NCI-H1105 treated with DMSO at 0.1 percent for 48 hours (cell line): ENCODE data around the gene SORCS2.
"Not testable (repeated sequence)": the region's sequence is repeated elsewhere in the genome, so short reads cannot be mapped to it uniquely, and the experiment has no call there.

Experiments
- DNase-seq: peaks from one replicate; lab custom pipeline; 2025; lab: John Stamatoyannopoulos, UW

Gene SORCS2

DNA sequence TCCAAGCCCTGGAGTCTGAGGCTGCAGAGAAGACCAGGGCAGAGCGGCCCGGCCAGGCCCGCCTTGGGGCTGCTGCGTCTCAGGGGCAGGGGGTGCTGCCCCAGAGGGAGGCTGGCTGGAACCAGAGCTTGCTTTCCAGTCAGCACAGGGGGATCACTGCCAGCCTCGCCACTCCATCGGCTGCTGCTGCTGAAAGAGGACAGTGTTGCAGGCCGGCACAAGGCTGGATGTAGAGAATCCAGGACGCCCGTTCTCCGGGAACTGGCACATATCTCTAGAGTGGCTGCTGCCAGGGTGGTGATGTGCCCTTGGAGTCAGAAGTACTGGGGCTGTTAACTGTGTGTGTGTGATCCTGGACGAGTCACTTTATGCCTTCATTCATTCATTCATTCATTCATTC, 31.9 kb upstream of the SORCS2 start:
- DNase-seq, result no peak

DNA sequence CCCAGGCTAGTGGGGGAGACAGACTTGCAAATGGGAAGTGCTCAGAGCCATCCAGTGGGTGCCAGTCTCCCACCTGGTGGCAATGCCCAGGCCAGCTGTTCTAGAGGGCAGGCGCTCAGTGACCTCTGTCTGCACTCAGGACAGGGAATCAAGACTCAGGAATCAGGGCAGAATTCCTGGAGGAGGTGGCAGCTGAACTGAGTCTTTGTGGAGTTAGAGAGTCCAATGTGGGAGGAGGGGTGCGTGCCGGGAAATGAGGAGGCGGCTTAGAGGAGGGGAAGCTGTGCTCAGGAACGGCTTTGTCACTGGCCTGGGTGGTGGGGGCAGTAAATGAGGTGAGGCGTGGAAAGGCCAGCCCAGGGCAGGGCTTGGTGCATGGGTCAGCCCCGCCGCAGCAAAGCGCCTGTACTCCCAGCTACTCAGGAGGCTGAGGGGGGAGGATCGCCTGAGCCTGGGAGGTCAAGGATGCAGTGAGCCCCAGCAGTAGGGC, 31.3 kb upstream of the SORCS2 start:
- no peak for DNase-seq

DNA sequence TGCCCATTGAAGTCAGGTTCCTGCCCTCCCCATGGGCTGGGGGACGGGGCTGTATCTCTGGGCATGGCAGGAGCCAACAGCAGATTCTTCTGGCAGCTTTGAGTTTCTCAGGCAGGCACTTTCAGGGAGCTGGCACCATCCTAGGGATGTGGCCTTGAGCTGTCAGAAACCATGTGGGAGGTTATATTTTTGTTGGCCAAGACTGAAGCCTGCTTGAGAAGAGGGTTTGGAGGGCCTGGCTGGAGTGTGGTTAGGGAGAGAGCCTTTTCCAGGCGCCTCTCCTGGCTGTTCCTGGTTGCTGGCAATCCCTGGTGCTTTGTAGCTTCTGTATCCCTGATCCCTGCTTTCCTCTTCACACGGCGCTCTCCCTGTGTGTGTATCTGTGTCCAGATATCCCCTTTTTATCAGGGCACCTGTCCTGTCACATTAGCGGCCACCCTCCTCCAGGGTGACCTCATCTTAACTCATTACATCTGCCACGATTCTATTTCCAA, 30.6 kb upstream of the SORCS2 start:
- DNase-seq, result no peak

DNA sequence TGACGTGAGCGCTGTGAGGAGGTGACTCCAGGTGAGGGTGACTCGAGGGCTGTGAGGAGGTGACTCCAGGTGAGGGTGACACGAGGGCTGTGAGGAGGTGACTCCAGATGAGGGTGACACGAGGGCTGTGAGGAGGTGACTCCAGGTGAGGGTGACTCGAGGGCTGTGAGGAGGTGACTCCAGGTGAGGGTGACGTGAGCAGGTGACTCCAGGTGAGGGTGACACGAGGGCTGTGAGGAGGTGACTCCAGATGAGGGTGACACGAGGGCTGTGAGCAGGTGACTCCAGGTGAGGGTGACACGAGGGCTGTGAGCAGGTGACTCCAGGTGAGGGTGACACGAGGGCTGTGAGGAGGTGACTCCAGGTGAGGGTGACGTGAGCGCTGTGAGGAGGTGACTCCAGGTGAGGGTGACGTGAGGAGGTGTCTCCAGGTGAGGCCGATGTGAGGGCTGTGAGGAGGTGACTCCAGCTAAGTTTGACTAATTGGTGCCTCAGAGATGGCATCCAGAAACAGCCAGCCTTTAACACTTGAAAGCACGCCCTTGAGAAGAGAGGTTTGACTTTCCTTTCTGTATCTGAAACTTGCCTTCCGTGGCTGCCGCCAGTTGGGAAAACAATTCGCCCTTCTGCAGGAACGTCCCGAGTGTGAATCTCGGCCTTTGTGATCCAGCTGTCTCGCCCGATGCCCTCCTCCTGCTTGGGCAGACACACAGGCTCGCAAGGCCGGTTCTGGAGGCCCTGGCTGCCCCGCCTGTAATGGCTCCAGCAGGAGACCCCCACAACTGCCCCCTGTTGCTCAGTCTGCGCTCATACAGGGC, 27.1 kb upstream of the SORCS2 start:
- DNase-seq, result not testable (repeated sequence)

DNA sequence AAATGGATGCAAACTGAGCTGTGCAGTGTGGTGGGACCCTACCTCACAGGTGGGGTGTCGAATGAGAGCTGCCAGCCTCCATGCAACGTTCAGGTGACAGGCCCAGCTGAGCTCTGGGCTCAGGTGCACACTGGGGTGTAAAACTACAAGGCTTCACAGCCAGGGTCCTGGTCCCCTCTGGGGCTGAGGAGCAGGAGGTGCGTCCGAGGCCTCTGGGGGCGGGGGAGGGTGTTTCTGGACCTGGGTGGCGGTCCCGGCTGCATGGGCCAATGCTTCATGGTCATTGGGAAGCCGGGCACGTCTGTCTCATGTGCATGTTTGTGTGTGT, 26.5 kb upstream of the SORCS2 start:
- no peak for DNase-seq

DNA sequence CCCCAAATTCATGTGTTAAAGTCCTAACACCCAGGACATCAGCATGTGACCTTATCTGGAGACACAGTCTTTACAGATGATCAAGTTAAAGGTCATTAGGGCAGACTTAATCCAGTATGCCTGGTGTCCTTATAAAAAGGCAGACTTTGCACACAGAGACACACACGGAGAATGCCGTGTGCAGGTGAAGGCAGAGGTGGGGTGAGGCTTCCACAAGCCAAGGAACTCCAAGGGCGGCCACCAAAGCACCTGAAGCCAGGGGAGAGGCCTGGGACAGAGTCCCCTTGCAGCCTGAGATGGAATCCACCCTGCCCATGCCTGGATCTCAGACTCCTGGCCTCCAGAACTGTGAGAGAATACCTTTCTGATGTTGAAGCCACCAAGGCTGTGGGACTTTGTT, 26.1 kb upstream of the SORCS2 start:
- no peak for DNase-seq

DNA sequence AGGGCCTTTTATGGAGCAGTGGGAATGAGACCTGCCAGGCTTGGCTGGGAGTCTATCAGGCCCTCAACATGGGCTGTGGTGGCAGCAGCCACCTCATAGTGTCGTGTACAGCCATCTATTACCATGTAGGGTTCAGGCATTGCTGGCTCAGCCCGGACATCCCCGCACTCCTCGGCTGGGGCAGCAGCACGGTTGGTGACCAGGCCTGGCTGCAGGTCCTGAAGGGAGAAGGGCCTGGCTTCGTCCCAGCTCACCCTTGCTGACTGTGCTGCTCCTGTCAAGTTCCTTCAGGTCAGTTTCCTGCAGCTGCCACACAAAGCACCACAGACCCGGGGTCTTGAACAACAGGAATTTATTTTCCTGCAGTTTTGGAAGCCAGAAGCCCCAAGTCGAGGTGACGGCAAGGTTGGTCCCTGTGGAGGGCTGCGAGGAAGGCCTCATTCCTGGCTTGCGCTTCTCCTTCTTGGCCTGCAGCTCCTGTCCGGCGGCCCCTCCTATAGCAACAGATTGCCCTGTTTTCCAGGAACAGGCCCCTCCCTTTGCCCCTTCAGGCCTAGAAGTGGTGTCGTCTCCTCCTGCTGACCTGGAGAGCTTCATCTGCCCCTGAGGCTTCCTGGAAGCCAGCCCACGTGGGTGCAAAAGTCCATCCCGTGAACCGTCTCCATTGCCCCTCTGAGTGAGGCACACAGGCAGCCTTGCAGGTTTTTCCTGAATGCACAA, 25.2 kb upstream of the SORCS2 start:
- no peak for DNase-seq

DNA sequence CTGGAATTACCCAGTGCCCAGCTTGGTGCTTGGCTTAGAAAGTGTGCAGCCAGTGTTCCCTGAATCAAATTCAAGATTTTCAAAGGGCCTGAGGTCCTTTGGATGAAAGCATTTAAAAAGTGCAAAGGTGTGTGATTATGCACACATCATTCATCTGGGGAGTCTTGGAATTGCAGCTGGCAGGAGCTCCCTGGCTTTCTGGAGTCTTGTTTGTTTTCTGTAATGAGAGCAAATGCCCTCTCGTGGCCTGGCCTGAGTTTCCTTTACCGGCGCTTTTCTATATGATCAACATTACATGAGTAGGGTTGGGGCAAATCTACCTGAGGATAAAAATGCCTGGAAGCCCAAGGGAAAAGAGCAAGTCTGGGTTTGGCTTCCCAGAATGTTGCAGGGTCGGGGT, 24.6 kb upstream of the SORCS2 start:
- no peak for DNase-seq

DNA sequence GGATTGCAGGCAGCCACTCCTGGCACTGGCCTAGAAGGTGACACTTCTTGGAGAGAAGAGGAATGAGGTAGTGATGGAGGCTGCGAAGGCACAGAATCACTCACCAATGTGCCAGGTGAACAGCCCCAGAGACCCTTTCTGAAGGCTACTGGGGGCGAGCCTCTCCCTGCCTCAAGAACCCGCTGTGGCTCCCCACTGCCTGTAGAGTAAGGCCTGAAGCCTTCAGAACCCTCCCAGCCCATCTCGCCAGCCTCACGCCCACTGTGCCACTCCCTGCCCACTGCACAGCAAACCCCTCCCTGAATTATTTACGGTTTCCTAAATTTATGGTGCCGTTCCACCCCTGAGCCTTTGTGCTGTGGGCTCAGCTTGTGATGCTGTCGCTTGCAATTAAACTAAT, 24.2 kb upstream of the SORCS2 start:
- DNase-seq, result no peak

DNA sequence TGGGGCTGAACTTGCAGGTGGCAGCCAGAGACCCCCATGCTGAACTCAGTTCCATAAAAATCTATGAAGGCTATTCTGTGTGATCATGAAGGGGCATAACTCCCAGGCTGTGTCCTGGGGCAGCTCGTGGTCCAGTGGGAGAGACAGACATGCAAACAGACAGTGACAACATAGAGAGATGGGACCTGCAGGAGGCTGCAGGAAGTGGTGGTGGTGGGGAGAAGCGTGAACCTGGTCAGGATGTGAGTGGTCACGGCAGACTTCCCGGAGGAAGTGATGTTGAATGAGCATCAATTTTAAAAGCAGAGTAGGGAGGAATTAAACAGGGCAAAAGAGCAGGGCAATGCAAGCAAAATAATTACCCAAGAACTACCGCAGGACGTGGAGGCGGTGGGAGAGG, 23.2 kb upstream of the SORCS2 start:
- DNase-seq, result no peak

DNA sequence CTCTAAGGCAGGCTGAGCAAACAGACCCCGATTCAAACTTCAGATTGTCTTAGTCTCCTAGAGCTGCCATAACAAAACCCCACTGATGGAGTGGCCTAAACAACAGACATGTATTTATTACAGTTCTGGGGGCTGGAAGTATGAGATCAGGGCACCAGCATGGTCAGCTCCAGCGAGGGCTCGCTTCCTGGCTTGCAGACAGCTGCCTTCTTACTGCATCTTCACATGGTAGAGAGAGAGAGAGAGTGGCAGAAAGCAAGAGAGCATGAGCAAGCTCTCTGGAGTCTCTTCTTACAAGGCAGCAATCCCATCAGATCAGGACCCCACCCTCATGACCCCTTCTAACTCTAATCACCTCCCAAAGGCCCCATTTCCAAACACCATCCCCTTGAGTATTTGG, 22.3 kb upstream of the SORCS2 start:
- DNase-seq, result no peak

DNA sequence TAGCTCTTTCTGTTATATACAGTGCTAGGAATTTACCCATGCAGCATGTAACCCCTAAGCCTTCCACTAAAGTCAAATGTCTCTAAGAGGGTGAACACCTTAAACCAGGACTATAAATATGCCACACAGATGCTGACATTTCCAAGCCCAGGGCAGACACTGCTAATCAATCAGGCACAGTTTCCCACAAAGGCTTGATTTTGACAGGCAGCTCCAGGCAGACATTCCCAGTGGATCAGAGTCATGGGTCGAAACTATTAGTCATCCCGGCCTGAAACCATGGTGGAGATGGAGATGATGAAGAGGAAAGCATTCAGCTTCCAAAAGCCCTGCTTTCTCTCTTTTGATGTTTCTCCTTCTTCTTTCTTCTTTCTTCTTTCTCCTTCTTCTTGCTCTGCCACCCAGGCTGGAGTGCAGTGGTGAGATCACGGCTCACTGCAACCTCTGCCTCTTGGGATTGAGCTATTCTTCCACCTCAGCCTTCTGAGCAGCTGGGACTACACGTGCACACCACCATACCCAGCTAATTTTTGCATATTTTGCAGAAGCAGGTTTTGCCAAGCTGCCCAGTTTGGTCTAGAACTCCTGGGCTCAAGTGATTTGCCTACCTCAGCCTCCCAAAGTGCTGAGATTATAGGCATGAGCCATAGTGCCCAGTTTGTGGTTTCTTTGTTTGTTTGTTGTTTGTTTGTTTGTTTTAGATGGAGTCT, 21.0 kb upstream of the SORCS2 start:
- DNase-seq, result no peak

DNA sequence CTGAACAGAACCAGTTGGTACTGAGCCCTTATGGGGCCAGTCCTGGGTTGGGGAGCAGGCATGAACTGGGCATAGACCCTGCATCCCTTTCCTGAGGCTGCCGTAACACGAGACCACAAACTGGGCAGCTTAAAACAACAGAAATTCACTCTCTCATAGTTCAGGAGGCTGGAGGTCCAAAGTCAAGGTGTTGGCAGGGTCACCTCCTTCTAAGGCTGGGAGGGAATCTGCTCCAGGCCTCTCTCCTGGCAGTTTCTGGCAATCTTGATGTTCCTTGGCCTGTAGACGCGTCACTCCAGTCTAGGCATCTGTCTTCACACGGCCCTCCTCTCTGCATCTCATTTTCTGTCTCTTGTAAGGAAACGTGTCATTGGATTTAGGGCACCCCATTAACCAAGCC, 19.8 kb upstream of the SORCS2 start:
- no peak for DNase-seq

DNA sequence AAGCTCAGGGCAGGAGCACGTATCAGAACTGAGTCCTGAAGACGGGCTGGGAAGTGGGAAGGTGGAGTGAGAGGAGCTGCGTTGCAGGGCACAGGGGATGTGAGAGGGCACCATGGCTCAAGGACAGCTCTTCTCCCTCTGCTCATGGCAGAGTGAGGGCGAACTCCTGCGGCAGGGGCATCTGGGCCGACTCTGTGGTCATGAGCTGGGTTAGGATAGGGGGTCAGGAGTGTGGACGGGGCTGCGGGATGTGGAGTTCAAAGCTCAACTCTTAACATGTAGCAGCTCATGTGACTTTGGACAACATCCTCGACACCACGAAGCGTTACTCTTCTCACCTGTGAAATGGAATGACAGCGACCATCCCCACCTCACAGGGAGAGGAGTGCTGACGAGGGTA, 19.4 kb upstream of the SORCS2 start:
- DNase-seq, result no peak

DNA sequence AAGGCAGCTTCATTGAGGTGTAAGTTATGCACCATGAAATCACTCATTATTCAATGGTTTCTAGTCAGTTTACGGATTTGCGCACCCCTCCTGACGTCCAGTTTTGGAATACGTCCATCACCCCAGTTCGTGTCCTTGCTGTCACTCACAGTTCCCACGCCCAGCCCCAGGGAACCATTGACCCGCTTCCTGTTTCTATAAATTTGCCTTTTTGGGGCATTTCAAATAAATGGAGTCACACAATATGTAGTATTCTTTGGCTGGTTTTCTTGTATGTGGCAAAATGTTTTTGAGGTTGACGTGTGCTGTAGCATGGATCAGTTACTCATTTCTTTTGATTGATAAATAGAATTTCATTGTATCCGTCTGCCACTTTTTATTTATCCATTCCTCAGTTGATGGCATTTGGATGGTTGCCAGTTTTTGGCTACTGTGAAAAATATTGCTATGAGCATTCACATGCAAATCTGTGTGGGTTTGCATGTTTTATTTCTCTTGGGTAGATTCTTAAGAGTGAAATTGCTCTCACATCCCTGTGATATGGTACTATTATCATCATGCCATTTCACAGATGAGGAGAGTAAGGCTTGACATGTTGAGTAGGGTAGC, 18.4 kb upstream of the SORCS2 start:
- no peak for DNase-seq

DNA sequence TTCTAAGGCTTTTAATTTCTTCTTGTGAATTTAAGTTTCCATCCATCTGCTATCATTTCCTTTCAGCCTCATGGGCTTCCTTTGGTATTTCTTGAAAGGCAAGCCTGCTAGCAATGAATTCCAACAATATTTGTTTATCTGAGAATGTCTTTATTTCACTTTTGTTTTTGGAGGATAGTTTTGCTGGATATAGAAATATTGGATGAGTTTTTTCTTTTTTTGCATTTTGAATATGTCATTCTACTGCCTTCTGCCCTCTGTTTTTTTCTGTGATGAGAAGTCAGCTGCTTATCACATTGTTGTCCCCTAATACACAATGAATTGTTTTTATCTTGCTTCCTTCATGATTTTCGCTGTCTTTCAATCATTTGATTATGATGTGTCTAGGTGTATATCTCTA, 13.2 kb upstream of the SORCS2 start:
- DNase-seq, result no peak

DNA sequence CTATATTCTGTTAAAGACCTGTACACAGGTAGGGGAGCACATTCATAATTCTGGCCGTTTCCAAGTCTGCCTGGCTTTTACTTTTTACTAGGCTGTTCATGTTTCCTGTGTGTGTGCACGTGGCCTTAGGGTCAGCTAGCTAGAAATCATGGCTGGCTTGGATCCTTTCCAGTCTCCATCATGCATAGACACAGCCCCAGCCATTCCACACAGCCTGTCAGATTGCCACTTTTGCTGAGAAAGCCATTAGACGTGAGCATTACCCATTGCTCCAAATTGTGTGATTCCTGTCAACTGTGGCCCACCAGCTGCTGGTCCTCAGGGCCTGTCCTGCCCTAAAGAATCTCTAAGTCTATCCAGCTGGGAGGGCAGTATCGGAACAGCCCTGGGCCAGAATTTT, 11.4 kb upstream of the SORCS2 start:
- DNase-seq, result no peak

DNA sequence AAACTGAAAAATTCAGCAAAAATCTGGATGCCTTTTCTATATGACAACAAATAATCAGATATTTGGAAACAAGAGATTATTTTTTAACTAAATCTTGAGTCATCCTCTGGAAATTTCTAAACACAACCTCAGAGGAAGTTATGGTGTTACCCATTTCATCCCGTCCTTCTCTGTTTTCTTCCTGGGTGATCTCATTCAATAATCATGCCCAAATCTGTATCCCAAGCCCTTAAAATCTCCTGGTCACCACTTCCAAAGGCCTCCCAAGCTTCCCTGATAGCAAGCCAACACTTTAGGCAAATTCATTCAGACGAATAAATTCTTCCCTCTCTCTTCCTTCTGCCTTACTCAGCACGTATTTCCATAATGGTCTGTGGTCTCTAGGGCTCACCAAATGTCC, 9.7 kb upstream of the SORCS2 start:
- no peak for DNase-seq

DNA sequence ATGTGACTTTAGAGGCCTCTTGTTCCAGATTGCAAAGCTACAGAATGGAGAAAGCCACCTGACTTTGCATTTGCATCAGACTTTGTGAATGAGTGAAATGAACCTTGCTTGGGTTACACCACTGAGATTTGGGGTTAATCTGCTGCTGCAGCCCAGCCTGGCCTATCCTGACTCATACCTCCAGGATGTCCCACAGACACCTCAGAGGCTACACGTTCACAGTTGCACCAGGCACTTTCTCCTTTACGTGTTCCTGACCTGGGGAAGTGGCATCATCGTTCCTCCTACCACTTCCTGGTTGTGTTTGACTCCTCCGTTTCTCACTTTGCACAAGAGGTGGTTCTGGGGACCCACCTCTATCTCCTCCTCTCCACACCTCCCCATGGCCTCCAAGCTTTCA, 9.2 kb upstream of the SORCS2 start:
- no peak for DNase-seq

DNA sequence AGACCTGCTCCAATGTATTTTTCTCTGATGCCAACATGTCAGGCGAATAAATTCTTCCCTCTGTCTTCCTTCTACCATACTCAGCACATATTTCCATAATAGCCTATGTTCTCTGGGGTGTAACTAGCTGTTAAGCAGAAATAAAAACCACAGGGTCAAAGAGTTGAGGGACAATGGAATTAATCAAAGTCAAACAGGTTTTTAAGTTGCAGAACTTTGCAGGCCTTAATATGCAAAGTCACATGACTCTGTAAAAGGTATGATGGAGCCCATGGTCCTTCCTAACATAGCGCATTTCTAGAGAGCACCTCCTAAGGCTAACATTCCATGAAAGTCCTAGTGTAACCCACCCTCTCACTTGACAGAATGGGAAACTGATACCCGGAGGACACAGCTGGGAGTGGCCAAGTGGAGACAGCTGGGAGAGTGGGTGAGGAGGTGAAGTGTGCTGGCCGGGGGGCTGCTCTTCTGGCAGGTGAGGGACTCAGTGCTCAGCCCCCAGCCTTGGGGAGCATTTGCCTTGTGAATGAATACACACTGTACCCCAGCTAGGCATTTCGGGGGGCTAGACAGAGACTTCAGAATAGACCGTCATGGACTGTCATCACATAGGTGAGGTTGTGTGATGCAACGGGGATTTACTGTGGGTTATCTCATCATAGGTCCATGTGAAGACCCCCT, 8.4 kb upstream of the SORCS2 start:
- DNase-seq, result no peak

DNA sequence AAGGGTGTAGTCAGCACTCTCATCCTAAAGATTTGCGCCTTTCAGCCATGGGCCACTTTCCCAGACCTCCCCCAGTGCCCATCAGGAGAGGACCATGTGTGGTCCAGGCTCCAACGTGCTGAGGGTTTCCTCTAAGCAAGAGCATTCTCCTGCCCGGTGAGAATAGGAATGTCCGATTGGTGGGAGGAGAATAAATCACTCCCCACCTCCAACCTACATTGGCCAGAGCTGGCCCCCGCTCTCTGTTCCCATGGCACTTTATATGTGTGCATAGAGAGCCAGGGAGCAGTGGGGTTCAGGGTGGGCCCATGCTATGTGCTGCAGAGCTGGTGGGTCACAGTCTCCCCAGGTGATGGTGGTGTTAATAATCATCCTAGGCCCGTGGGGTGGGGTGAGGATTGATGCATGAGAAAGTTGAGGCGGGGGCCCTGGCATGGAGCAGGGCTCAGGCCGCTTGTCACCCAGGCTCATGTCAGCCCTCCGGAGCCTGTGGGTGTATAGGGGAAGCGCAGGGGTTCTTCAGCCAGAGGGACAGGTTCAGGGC, 6.8 kb upstream of the SORCS2 start:
- DNase-seq, result no peak

DNA sequence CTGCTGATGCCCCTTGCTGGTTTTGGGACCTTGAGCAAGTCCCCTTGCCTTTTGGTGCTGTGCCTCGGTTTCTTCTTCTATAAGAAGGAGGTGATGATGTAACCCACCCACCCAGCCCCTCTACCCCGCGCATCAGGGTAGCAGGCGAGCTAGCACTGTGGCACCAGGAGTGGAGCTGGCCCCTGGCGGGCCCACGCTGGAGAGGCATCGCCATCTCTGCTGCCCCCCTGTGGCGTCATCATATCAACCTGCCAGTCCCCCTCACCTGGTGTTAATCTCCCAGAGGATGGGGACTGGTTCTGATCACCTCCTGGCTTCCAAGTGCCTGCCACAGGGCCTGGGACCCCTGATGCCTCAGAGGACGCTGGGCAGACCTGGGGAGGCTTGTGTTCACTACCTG, 6.3 kb upstream of the SORCS2 start:
- DNase-seq, result peak; percentile 8
